ENCODE measurements around the gene CNIH4.
A peak's percentile ranks its signal among the peaks of the same experiment; 100 is the strongest.
"Not testable (repeated sequence)": the region's sequence is repeated elsewhere in the genome, so short reads cannot be mapped to it uniquely, and the experiment has no call there.

CNIH4 gene

DNA sequence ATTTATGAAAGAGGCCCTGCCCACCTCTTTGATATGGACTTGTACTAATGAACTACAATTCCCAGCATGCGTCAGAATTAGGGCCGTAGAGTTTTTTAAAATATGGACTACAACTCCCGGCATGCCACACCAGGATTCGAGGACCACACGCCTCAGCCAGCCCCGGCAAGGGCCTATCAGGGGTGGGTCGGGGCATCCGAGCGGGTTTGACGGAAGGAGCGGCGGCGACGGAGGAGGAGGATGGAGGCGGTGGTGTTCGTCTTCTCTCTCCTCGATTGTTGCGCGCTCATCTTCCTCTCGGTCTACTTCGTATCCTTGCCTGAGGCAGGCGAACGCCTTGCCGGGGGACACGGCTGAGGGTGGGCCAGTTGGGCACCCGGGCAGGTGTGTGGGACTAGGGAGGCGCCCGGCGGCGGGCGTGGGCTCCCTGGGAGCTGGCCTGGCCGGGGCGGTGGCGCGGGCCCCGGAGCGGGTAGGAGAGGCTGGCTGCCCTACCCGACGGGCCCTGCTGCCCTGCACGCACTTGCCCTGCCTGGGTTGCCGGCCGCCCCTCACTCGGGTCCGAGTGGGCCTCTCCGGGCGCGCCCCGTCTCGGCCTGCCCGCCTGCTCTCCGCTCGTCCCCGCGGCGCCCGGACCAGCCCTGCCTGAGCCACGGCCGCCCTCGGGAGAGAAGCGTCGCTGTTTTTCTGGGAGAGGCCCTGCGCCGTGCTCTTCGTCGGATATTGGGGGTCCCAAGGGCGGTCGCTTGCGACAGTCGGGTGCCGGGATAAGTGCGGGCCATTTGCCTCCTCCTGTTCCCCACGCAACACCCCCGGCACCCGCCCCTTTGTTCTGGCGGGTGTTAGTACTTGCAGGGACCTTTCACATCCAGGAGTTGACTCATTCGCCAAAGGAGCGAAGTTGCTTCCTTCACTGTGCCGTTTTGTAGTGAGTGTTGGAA, at the start of gene CNIH4:
CNIH4 (plus strand) TSS at position 195 of the 941 bp plus-strand sequence; CDS start at position 241, 46 bp downstream.
- peak; percentile 75 to 87 for DNase-seq (ENCODE audit: extremely low read depth in 1 of 2, low read depth in 1 of 2)

DNA sequence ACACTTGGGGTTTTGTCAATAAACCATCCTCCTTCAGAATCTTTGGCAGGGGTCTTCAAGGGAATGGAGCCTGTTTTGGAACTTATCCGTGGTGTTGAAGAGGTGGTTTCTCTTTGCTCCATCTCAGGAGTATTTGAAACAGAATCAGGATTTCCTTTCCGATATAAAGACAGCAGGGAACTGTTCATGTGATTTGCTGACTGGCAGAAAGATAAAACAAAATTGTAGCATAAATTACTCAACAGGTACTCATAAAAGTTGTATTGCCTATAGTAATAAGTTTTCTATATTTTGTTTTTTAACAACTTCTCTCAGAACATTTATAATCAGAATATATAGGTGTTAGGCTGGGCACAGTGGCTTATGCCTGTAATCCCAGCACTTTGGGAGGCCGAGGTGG, 48.6 kb upstream of the CNIH4 start:
- DNase-seq (ENCODE audit: extremely low read depth in 1 of 2, low read depth in 1 of 2): no peak

DNA sequence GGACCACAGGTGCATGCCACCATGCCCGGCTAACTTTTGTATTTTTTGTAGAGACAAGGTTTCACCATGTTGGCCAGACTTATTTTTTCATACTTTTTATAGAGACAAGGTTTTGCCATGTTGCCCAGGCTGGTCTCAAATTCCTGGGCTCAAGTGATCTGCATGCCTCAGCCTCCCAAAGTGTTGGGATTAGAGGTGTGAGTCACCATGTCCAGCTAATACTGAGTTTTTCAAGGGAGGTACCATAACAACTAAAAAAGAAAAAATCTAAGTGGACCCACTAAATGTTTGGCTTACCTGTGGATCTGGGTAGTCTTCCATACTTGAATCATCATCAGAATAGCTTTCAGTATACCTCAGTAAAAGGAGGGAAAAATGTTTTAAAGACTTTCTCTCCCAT, 45.2 kb upstream of the CNIH4 start:
- DNase-seq (ENCODE audit: extremely low read depth in 1 of 2, low read depth in 1 of 2): not testable (repeated sequence)

DNA sequence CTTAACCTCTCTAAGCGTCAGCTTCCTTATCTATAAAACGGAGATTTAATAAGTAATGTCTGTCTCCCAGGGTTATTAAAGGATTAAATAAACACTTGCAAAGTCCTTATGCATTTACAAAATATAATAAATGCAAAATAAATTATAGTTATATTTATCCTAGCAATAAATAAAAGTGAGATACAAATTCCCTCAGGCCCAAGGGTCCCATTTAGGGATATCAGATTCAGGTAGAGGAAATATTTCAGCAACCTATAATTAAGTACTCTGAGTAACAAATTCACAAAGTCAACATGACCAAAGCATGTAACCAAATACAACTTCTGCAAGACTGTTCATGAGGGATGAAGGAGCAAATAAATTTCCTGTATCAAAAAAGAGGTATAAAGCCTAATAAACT, 44.7 kb upstream of the CNIH4 start:
- no peak for DNase-seq (ENCODE audit: extremely low read depth in 1 of 2, low read depth in 1 of 2)

DNA sequence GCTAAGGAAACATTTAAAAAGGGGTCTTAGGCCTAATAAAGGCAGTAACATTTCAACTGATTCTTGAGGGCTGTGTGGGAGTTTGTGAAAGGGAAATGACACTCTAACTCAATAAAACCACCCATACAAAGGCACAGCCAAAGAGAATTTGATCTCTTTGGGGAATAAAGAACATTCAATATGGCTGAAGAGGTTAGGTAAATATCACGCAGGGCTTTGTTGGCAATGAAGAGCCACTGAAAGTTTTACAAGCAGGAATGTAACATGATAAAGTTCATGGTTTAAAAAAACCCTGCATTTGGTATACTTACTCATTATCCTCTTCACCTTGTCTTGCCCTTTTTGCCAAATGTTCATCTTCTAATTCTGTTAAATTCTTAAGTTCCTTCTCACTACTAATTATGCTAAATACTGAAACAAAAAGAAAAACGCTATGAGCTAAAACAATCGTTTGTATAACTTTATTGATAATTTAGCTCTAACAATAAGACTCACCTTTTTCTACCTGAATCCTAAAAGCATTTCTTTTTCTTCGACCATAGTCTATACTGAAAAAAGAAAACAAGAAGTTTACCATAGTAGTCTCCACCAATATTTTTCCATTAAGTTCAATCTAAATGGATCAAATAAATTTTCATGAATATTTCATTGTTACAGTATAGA, 39.2 kb upstream of the CNIH4 start:
- no peak for DNase-seq (ENCODE audit: extremely low read depth in 1 of 2, low read depth in 1 of 2)

DNA sequence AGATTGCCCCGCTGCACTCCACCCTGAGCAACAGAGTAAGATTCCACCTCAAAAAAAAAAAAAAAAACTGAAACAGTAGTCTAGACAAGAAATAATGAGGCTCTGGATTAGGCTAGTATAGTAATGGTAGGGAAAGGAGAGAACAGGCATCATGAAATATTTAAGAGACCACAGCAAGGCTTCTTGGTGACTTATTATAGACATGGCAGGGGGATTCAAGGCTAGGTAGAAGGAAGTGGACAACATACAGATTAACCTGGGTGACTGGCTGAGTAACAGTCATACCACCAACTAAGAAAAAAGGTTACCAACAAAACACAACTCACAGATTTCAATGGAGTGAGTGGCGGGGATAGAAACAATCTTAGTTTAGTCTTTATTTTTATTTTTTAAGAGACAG, 35.0 kb upstream of the CNIH4 start:
- no peak for DNase-seq (ENCODE audit: extremely low read depth in 1 of 2, low read depth in 1 of 2)

DNA sequence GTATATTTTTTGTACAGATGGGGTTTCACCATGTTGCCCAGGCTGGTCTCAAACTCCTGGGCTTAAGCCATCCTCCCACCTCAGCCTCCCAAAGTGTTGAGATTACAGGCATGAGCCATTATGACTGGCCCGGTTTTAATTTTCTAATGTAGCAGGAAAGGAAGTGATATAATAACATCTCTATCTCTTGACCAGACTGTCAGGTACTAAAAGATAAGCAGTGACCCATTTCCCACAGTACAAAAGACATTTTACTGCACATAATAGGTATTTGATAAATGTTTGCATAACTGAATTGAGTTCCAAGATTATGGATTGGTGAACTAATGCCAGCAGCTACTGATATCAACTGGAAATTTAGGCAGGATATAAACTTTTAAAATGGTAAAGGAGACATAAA, 30.7 kb upstream of the CNIH4 start:
- DNase-seq (ENCODE audit: extremely low read depth in 1 of 2, low read depth in 1 of 2): no peak

DNA sequence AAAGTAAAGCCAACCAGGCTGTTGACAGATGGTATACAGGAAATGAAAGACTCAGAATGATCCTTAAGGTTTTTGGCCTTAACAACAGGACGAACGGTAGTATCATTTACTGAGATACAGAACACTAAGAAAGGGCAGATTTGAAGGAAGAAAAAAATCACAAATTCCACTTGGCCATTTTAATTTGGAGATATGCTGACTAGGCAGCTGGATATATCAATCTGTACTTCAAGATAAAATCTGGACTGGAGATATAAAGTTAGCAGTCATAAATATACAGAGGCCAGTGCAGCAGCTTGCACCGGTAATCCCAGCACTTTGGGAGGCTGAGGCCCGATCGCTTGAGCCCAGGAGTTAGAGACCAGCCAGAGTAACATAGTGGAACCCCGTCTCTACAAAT, 28.0 kb upstream of the CNIH4 start:
- no peak for DNase-seq (ENCODE audit: extremely low read depth in 1 of 2, low read depth in 1 of 2)

- DNase-seq (ENCODE audit: extremely low read depth in 1 of 2, low read depth in 1 of 2): no peak
Observed at GRCh38 chr1:224329484-224329841, 27.2 kb upstream of the CNIH4 start.

GRCh38 chr1:224329842-224330753, 26.6 kb upstream of the CNIH4 start, which contains the start of gene NVL:
TSS of gene NVL (minus strand) at chr1:224330172. CDS start at chr1:224330127, 45 bp downstream.
- peak; percentile 52 to 65 for DNase-seq (ENCODE audit: extremely low read depth in 1 of 2, low read depth in 1 of 2)

GRCh38 chr1:224331326-224331725, 25.4 kb upstream of the CNIH4 start:
- DNase-seq (ENCODE audit: extremely low read depth in 1 of 2, low read depth in 1 of 2): no peak

- DNase-seq (ENCODE audit: extremely low read depth in 1 of 2, low read depth in 1 of 2): no peak
Observed at GRCh38 chr1:224331824-224332223, 24.9 kb upstream of the CNIH4 start.

DNA sequence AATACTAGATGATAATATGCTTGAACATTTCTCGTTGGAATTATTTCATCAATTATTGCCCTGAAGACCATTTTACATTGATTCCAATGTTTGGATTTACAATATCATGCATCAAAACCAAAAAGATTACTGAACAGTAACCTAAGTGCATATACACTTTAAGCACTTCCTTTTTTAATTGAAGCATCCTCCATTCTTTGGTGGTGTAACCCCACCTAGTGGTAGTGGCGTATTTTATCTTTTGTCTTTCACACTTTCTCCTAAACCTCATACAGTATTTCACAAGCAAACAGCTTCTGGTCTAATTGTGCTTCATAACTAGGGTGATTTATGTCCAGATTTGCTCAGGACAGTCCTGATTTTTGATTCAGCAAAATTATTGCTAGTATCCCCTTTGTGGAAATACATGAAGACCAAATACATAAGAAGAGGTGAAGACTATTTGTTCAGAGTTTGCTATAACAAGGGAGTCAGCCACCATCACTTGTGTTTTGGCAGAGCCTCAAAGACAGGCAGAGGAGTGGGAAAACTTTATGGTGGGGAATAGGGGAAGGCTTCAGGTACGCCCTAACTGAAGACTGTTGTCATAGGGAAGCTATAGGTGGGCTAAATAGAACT, 23.3 kb upstream of the CNIH4 start:
- no peak for DNase-seq (ENCODE audit: extremely low read depth in 1 of 2, low read depth in 1 of 2)

DNA sequence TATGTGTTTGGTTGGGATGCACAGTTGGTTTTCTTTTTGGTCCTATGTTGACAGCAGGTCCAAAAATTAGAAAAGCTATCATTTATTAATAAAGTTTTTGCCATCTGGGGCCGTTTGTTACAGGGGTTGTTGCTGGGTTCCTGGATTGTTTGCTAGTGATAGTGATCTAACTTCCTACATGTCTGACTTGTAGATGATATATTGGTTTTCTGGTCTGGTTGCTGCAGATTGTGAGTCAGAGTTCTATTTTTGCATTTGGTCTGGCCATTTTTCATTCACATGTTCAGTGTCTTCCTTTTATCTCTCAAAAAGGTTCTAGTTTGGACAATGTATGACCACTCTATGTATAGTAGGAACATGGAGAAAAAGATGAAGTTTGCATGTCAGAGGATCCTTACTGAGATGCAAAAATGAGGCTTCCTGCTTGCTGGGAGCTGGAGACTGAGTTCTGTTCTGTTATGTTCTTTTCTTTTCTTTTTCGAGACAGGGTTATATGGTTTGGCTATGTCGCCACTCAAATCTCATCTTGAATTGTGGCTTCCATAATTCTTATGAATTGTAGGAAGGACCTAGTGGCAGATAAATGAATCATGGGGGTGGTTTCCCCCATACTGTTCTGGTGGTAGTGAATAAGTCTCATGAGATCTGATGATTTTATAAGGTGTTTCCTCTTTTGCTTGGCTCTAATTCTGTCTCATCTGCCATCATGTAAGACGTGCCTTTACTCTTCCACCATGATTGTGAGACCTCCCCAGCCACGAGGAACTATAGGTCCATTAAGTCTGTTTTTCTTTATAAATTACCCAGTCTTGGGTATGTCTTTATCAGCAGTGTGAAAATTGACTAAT, 22.5 kb upstream of the CNIH4 start:
- DNase-seq (ENCODE audit: extremely low read depth in 1 of 2, low read depth in 1 of 2): no peak

DNA sequence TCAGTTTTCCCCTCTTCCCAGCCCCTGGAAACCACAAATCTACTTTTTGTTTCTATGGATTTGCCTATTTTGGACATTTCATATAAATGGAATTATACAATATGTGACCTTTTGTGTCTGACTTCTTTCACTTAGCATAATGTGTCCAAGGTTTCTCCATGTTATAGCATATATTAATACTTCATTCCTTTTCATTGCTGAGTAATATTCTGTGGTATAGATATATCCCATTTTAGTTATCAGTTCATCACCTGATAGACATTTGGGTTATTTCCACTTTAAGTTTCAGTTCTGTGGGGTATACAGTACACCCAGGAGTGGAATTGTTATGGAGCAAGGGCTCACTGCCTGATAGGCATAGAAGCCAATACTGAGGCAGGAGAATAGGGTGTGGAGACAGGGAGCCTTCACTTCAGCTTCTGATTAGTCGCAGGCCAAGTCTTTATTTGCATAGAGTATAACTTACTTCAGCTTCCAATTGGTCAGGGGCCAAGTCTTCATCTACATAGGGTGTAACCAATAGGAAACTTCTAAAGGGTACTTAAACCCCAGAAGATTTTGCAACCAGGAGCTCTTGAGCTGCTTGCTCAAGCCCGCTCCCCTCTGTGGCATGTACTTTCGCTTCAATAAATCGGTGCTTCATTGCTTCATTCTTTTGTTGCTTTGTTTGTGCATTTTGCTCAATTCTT, 18.4 kb upstream of the CNIH4 start:
- no peak for DNase-seq (ENCODE audit: extremely low read depth in 1 of 2, low read depth in 1 of 2)

DNA sequence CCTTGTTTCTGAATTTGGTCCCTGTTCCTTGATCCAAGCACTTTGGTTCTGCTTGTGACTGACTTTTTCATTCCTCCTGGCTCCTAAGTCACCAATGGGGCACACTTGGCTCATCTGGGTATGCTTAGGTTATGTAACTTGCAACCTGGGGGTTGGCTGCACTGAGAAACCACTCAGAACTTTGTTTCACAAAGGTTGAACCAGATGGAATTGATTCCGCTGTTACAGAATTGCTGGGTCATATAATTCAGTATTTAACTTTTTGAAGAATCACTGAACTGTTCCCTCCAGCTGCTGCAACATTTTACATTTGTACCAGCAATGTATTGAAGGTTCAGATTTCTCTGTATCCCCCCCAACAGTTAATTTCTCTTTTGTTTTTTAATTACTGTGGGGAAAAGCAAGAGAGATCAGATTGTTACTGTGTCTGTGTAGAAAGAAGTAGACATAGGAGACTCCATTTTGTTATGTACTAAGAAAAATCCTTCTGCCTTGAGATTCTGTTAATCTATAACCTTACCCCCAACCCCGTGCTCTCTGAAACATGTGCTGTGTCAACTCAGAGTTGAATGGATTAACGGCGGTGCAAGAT, 17.1 kb upstream of the CNIH4 start:
- no peak for DNase-seq (ENCODE audit: extremely low read depth in 1 of 2, low read depth in 1 of 2)

DNA sequence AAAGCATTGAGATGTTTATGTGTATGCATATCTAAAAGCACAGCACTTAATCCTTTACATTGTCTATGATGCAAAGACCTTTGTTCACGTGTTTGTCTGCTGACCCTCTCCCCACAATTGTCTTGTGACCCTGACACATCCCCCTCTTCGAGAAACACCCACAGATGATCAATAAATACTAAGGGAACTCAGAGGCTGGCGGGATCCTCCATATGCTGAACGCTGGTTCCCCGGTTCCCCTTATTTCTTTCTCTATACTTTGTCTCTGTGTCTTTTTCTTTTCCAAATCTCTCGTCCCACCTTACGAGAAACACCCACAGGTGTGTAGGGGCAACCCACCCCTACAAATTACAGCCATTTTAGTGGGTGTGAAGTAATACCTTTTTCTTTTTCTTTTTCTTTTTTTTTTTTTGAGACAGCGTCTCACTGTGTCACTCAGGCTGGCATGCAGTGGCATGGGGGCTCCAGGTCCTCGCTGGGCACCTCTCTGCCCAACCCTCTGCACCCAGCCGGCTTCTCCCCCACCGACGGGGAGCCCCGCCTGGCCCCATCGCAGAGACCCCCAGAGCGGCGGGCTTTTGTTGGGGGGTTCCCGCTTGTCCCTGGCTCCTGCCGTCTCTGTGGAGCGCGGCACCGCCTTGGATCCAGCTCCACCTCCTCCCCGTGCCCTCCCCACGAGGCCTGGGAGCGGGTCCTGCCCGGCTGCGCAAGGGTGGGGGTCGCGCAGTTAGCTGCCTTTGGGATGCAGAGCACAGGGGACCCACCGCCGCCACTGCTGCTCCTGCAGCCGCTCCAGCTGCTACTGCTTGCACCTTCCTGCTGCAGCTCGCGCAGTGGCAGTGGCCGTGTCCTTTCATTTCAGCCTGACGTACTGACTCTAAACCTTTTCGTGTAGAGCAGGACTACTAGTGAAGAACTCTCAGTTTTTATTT, 16.0 kb upstream of the CNIH4 start:
- not testable (repeated sequence) for DNase-seq (ENCODE audit: extremely low read depth in 1 of 2, low read depth in 1 of 2)

GRCh38 chr1:224343679-224344078, 13.0 kb upstream of the CNIH4 start:
- DNase-seq (ENCODE audit: extremely low read depth in 1 of 2, low read depth in 1 of 2): no peak
